HG02885 (cell line): Measurements from ENCODE around the gene STUB1.

Source experiments
- ATAC-seq: cut with Tn5 transposase; IDR thresholded peaks from one replicate; pipeline ENCODE4 v1.9.1; 2021; ENCODE audit warnings: mild to moderate bottlenecking; ENCODE audit not compliant: unreplicated experiment, poor library complexity

The STUB1 gene

GRCh38 chr16:643050-643368 lies 37.2 kb upstream of the STUB1 start:
- no peak for ATAC-seq

GRCh38 chr16:644556-644955 lies 35.7 kb upstream of the STUB1 start:
- ATAC-seq, result no peak

- no peak for ATAC-seq
These were observed 34.1 kb upstream of the STUB1 start for GRCh38 chr16:645852-646678.

GRCh38 chr16:646679-647172 lies 33.5 kb upstream of the STUB1 start:
- no peak for ATAC-seq

- ATAC-seq, result no peak
These were observed 32.9 kb upstream of the STUB1 start for GRCh38 chr16:647173-647902.

- no peak for ATAC-seq
These were observed 32.0 kb upstream of the STUB1 start for GRCh38 chr16:648071-648780.

- peak; percentile 79 for ATAC-seq
These were observed 31.2 kb upstream of the STUB1 start, which contains the start of gene WDR90 for GRCh38 chr16:648781-649589. WDR90 (plus strand) TSS chr16:649365; CDS start chr16:649417, 52 bp downstream.

- ATAC-seq, result peak; percentile 23
These were observed 30.6 kb upstream of the STUB1 start for GRCh38 chr16:649631-650030.

GRCh38 chr16:651844-652243 lies 28.4 kb upstream of the STUB1 start:
- no peak for ATAC-seq

GRCh38 chr16:652454-653305 lies 27.5 kb upstream of the STUB1 start:
- ATAC-seq, result no peak

- no peak for ATAC-seq
These were observed 26.2 kb upstream of the STUB1 start for GRCh38 chr16:654034-654433.

- ATAC-seq, result no peak
These were observed 22.7 kb upstream of the STUB1 start for GRCh38 chr16:657487-657886.

- ATAC-seq, result no peak
These were observed 21.3 kb upstream of the STUB1 start for GRCh38 chr16:658679-659571.

- no peak for ATAC-seq
These were observed 20.6 kb upstream of the STUB1 start for GRCh38 chr16:659618-660017.

- no peak for ATAC-seq
These were observed 20.1 kb upstream of the STUB1 start for GRCh38 chr16:660132-660458.

GRCh38 chr16:660459-661183 lies 19.6 kb upstream of the STUB1 start:
- ATAC-seq, result peak; percentile 65

GRCh38 chr16:661184-661821 lies 18.9 kb upstream of the STUB1 start:
- ATAC-seq, result no peak
